NCI-H1436 (cell line): ENCODE measurements around the gene MARK3.
"Not testable (repeated sequence)": the region's sequence is repeated elsewhere in the genome, so short reads cannot be mapped to it uniquely, and the experiment has no call there.

ENCODE experiments used
- DNase-seq: peaks from one replicate; lab custom pipeline; 2025; lab: John Stamatoyannopoulos, UW

The MARK3 gene

GRCh38 chr14:103491691-103492090 lies 106.5 kb downstream of the MARK3 start:
- DNase-seq: no peak

DNA sequence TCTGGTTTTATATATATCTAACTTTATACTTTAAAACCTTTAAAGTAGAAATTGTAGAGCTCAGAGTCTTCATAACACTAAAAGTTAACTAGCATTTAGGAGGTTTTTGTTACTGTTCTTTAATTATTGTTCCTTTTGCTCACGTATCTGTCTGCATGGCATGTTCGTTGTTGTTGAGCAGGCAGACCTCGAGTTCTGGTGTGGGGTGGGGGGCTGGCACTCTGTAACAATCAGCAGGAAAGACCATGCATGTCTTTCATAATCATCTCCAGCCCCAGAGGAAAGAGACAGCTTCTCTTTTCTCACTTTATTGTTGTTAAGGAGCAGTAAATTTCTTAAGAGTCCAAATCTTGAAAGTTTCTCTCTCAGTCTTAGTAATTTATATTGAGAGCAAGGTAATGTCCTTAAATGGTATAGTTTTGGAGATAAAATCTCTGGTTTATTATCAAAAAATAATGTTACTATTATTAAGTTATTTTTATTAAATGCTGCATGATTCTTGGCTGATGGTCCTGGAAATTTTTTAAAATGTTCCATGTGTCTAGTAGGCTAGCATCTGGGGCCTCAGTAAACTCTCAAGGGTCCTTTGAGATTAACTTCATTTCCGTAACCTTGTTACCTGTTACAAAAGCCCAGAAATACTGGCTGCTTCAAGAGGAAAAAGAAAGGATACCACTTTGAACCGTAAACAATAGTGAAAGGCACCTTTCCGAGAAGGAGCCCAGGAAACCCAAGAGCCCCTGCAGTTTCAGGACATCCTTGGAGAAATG lies 107.1 kb downstream of the MARK3 start:
- no peak for DNase-seq

GRCh38 chr14:103495854-103496253 lies 110.6 kb downstream of the MARK3 start:
- DNase-seq: no peak

DNA sequence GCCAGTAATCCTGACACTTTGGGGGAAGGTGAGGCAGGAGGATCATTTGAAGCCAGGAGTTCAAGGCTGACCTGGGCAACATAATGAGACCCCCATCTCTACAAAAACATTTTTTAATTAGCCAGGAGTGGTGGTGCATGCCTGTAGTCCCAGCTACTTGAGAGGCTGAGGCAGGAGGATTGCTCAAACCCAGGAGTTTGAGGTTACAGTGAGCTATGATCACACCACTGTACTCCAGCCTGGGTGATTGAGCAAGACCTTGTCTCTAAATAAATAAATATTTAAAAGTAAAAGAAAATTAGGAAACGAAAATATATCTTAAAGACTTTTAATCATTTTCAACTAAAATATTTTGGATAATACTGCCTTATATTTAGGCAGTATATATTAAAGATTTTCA lies 111.6 kb downstream of the MARK3 start:
- DNase-seq: no peak

- no peak for DNase-seq
Measured at GRCh38 chr14:103499709-103500108, 114.5 kb downstream of the MARK3 start.

GRCh38 chr14:103500148-103500990 lies 115.2 kb downstream of the MARK3 start:
- DNase-seq: peak; percentile 82

GRCh38 chr14:103501041-103501870 lies 116.0 kb downstream of the MARK3 start:
- no peak for DNase-seq

GRCh38 chr14:103501921-103502669 lies 116.9 kb downstream of the MARK3 start:
- DNase-seq: peak; percentile 32

DNA sequence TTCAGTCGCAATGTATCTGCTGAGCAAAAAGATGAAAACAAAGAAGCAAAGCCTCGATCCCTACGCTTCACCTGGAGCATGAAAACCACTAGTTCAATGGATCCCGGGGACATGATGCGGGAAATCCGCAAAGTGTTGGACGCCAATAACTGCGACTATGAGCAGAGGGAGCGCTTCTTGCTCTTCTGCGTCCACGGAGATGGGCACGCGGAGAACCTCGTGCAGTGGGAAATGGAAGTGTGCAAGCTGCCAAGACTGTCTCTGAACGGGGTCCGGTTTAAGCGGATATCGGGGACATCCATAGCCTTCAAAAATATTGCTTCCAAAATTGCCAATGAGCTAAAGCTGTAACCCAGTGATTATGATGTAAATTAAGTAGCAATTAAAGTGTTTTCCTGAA lies 117.7 kb downstream of the MARK3 start:
- no peak for DNase-seq

DNA sequence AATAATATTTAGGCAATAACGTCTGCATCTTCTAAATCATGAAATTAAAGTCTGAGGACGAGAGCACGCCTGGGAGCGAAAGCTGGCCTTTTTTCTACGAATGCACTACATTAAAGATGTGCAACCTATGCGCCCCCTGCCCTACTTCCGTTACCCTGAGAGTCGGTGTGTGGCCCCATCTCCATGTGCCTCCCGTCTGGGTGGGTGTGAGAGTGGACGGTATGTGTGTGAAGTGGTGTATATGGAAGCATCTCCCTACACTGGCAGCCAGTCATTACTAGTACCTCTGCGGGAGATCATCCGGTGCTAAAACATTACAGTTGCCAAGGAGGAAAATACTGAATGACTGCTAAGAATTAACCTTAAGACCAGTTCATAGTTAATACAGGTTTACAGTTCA lies 118.1 kb downstream of the MARK3 start:
- DNase-seq: no peak

DNA sequence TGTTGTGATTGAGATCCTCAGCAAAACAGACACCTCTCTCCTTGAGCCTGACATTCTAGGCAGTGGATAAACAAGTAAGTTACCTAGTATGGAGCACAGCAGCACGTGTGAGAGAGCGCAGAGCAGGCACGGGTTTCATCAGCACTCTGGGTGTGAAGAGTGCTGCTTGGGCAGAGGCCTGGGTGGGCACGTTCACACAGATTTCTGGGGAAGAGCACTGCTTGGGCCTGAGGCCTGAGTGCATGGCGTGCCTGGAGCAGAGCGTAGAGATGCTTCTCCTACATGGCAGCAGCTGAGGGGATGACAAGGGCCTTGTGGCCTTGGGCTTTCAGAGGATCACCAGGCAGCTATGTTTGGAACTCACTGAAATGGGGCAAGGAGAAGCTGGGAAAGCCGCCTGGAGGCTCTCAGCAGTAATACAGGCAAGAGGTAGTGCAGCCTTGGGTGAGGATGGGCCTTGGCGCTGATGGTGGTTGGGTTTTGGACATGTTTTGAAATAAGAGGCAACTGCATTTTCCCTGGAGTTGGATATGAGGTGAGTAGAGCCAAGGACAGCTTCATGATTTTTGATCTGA lies 119.9 kb downstream of the MARK3 start:
- no peak for DNase-seq

GRCh38 chr14:103507751-103508150 lies 122.5 kb downstream of the MARK3 start:
- DNase-seq: no peak

DNA sequence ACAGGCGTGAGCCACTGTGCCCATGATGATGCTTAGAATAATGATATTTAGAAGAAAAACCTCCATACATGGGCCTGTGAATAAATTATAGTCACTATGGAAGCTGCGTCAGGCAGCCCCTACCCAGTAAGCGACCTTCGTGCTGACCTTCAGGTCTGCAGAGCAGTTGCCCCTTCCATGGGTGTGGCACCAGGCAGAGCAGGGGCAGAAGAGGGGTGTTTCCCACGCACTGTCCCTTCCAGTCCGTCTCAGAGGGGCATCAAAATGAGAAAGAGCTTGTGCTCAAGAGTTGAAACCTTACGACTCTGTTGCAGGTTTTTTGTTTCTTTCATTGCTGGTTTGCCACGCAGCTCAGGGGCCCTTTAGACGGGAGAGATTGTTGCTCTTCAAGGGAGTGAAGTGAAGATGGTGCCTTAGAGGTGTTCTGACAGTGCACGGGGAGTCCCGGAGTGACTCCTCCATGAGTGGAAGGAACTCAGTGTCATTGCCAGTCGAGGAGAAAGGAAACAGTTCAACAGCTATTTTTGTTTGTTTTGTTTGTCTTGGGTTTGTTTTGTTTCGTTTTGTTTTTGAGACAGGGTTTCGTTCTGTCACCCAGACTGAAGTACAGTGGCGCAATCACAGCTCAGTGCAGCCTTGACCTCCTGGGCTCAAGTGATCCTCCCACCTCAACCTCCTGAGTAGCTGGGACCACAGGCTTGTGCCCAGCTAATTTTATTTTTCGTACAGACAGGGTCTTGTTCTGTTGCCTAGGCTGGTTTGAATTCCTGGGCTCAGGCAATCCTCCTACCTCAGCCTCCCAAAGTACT lies 123.5 kb downstream of the MARK3 start:
- DNase-seq: no peak

DNA sequence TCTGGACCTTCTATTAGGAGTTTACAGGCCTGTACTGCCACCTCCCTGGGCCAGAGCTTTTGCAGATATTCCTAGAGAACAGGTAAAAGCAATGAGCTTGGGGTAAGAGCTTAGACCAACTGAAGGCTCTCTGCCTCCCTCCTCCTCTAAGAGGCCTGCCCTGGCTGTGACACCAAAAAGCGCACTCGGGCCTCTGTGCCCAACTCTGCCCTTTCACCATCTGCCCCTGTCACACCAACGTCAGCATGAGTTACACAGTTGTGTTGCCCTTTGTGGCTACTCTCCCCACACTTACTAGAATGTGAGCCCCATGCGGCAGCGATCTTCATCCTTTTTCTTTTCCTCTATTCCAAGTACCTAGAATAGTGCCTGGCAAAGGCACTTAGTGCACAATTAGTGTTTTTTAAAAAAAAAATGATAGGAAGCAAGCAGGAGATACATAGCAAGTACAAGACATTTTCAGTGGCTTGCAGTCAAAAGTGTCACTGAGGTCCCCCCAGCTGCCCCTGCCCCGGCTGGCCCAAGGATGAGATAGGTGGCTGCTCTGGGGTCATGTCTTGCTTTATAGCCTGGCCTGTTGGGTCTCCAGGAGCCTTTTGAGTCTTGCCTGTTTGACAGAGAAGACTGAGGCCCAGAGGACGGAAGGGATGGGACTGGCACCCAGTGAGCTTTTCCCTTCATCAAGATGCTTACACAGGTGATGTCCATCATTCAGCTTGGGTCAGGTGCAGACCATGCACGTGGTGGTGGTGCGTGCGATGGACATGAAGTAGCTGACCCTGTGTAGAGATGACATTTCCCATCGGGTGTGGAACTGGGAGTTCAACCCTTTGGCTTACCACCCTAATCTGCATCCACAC lies 124.9 kb downstream of the MARK3 start:
- no peak for DNase-seq

DNA sequence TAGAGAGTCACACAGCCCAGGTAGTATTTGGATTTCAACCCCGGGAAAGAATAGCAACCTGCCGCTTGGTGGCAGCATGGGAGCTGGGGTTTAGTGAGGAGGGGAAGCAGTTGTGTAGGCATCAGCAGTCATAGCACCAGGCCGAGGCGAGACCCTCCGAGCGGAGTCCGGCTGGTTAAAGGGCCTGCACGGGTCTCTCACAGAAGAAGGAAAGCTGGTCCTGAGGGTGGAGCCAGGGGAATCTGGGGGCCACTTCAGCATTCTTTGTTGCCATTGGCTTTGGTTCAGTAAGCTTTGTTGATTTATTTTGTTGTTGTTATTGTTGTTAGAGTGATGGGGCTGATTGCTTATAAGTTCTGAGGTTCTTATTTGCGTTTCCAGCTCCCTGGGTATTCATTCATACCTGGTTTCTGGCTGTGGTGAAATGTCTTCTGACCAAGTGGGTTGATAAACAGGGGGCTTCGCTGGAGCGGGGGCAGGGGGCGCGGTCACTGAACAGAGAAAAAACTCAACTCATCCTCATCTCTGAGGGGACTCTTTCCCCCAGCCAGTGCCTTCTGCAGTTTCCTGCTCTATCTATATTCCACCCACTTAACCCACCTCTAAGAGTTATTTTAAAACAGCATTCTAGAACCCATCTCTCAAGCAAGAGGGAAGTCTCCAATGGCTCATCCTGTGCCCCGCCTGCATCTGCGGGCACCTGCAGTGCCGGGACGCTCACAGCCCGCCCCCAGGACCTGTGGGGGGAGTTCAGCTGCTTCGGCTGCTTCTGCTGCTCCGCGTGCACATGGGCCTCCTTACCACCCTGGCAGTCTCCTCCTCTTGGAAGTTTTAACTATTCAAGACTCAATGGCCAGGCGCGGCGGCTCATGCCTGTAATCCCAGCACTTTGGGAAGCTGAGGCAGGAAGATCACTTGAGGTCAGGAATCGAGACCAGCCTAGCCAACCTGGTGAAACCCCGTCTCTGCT lies 125.8 kb downstream of the MARK3 start:
- no peak for DNase-seq

DNA sequence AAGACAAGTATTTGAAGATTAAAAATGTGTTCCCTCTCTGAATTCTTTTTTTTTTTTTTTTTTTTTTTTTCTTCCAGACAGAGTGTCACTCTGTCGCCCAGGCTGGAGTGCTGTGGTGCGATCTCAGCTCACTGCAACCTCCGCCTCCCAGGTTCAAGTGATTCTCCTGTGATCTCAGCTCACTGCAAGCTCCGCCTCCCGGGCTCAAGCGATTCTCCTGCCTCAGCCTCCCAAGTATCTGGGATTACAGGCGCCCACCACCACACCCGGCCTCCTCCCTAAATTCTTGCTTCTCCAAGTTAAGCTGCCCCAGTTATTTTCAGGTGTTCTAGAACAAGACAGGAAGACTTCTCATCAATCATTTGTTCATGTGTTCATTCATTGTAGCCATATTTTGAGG lies 127.0 kb downstream of the MARK3 start:
- DNase-seq: not testable (repeated sequence)

GRCh38 chr14:103512701-103513611 lies 127.7 kb downstream of the MARK3 start:
- DNase-seq: peak; percentile 52
